Left colon (tissue), 2 donors: ENCODE results near the gene RASL10A. TPM values are rescaled to one million over a fixed set of nuclear protein-coding genes. Genes with fewer than 3 reads are reported as not detected.

ENCODE experiments used
- microRNA-seq, 2 donors: library from miRNA; unstranded; fragments of <30 nt; microRNA quantifications; one replicate each; pipeline versions ENCODE4 v1.1.0 to v1.2.0, GENCODE V29; 2020
- total RNA-seq, 2 donors: library from RNA; stranded (reverse); fragmentation: NEBNext Ultra II Directional; extraction: Animal tissue kit (Norgen Biotek cat#: 25700); gene quantifications; one replicate each; pipeline ENCODE4 v1.2.1, GENCODE V29; 2021
- donor health status: DM: no; HTN: no; CAD: no.
- donor health status: DM: yes; HTN: yes; CAD: no.

Gene RASL10A
- total RNA-seq, 2 donors from 2014 or later = 1.1 to 1.7 TPM

Small RNAs within 50 kb of the gene (microRNA-seq; reads per million reads assigned to microRNA genes)
- 31.3 to 32.0 reads per million in 2 donors for gene MIR3653

Other genes starting within 250 kb of the RASL10A start
- gene KREMEN1, start 242.7 kb downstream of the RASL10A start, total RNA-seq = 10 to 100 TPM; 24.0 to 38.7 TPM
- 1 to 10 TPM; 1.2 to 4.9 TPM for gene EMID1, start 109.8 kb downstream of the RASL10A start, total RNA-seq
- gene RHBDD3, start 47.7 kb downstream of the RASL10A start, total RNA-seq = 10 to 100 TPM; 13.4 to 19.7 TPM
- 100 to 1,000 TPM; 158 to 192 TPM for gene EWSR1, start 47.4 kb downstream of the RASL10A start, total RNA-seq
- gene GAS2L1, start 9.0 kb downstream of the RASL10A start, total RNA-seq = 10 to 100 TPM; 19.7 to 32.3 TPM
- gene AP1B1, start 72.9 kb upstream of the RASL10A start, total RNA-seq = 100 to 1,000 TPM in 1 of 2 donors, 10 to 100 TPM in 1; 96.3 to 100 TPM
- not detected for gene RFPL1, start 122.9 kb upstream of the RASL10A start, total RNA-seq
- under 1 TPM; 0.12 to 0.34 TPM for gene NEFH, start 164.5 kb upstream of the RASL10A start, total RNA-seq
- gene THOC5, start 238.1 kb upstream of the RASL10A start, total RNA-seq = 10 to 100 TPM; 20.8 to 21.1 TPM